ENCODE results near the gene HS6ST1.

- TF ChIP-seq CTCF (IDR thresholded peaks at IDR 0.05; ENCODE audit: low read length) (no peak), EZH2 (IDR thresholded peaks at IDR 0.05; ENCODE audit: borderline replicate concordance, low read length) (no peak)
Observed at GRCh38 chr2:128359841-128360240, 41.2 kb upstream of the HS6ST1 start.

All from OCI-LY1 (cell line).